ENCODE measurements around the gene ABHD17B.

The ABHD17B gene

GRCh38 chr9:71884005-71884404 lies 27.0 kb downstream of the ABHD17B start:
- TF ChIP-seq CTCF (IDR thresholded peaks at IDR 0.05; ENCODE audit: low read depth, low read length): no peak
- no peak for TF ChIP-seq MYC (IDR thresholded peaks at IDR 0.05; ENCODE audit: low read depth, low read length)
- TF ChIP-seq POLR2A (IDR thresholded peaks at IDR 0.05; ENCODE audit: extremely low read depth, insufficient read length): no peak
- TF ChIP-seq MAX (IDR thresholded peaks at IDR 0.05; ENCODE audit: low read depth, low read length): no peak
- no peak overlapping the region for H3K4me3 ChIP-seq (ENCODE audit: low read depth, low read length)

GRCh38 chr9:71879644-71880174 lies 31.3 kb downstream of the ABHD17B start:
- no peak overlapping the region for H3K4me3 ChIP-seq (ENCODE audit: low read depth, low read length)
- TF ChIP-seq MYC (IDR thresholded peaks at IDR 0.05; ENCODE audit: low read depth, low read length) (no peak), POLR2A (IDR thresholded peaks at IDR 0.05; ENCODE audit: extremely low read depth, insufficient read length) (no peak), MAX (IDR thresholded peaks at IDR 0.05; ENCODE audit: low read depth, low read length) (no peak), CTCF (IDR thresholded peaks at IDR 0.05; ENCODE audit: low read depth, low read length) (no peak)
- DNase-seq (ENCODE audit: low read depth): no peak

More at GRCh38 chr9:71884005-71884404, 27.0 kb downstream of the ABHD17B start:
- no peak for DNase-seq (ENCODE audit: low read depth)

GRCh38 chr9:71878327-71879274 lies 32.4 kb downstream of the ABHD17B start:
- no peak overlapping the region for H3K4me3 ChIP-seq (ENCODE audit: low read depth, low read length)
- no peak for TF ChIP-seq POLR2A (IDR thresholded peaks at IDR 0.05; ENCODE audit: extremely low read depth, insufficient read length)
- no peak for TF ChIP-seq MAX (IDR thresholded peaks at IDR 0.05; ENCODE audit: low read depth, low read length)
- TF ChIP-seq MYC (IDR thresholded peaks at IDR 0.05; ENCODE audit: low read depth, low read length): no peak
- no peak for TF ChIP-seq CTCF (IDR thresholded peaks at IDR 0.05; ENCODE audit: low read depth, low read length)
- DNase-seq (ENCODE audit: low read depth): no peak

GRCh38 chr9:71876829-71877228 lies 34.2 kb downstream of the ABHD17B start:
- DNase-seq (ENCODE audit: low read depth): no peak
- TF ChIP-seq POLR2A (IDR thresholded peaks at IDR 0.05; ENCODE audit: extremely low read depth, insufficient read length) (no peak), CTCF (IDR thresholded peaks at IDR 0.05; ENCODE audit: low read depth, low read length) (no peak), MAX (IDR thresholded peaks at IDR 0.05; ENCODE audit: low read depth, low read length) (no peak), MYC (IDR thresholded peaks at IDR 0.05; ENCODE audit: low read depth, low read length) (no peak)
- H3K4me3 ChIP-seq (ENCODE audit: low read depth, low read length): no peak overlapping the region

- DNase-seq (ENCODE audit: low read depth): no peak
- H3K4me3 ChIP-seq (ENCODE audit: low read depth, low read length): no peak overlapping the region
- no peak for TF ChIP-seq CTCF (IDR thresholded peaks at IDR 0.05; ENCODE audit: low read depth, low read length)
- TF ChIP-seq POLR2A (IDR thresholded peaks at IDR 0.05; ENCODE audit: extremely low read depth, insufficient read length): no peak
- no peak for TF ChIP-seq MYC (IDR thresholded peaks at IDR 0.05; ENCODE audit: low read depth, low read length)
- no peak for TF ChIP-seq MAX (IDR thresholded peaks at IDR 0.05; ENCODE audit: low read depth, low read length)
Measured at GRCh38 chr9:71876106-71876505, 34.9 kb downstream of the ABHD17B start.

Data from NB4 (cell line).